Osteocyte (in vitro differentiated cells): ENCODE data around the gene CTNNBL1. TPM values are rescaled to one million over a fixed set of nuclear protein-coding genes. Genes with fewer than 3 reads are reported as not detected.

ENCODE experiments used
- DNase-seq: peaks from one replicate; pipeline ENCODE4 v3.0.0; 2021; ENCODE audit warnings: mixed read lengths; ENCODE audit not compliant: unreplicated experiment; ENCODE audit errors: extremely low spot score
- H3K27ac Mint-ChIP-seq: one replicate; pipeline ENCODE4 v1.8.0; 2021; ENCODE audit warnings: mild to moderate bottlenecking, mixed read lengths; ENCODE audit not compliant: unreplicated experiment
- H3K27me3 Mint-ChIP-seq: one replicate; pipeline ENCODE4 v1.8.0; 2021; ENCODE audit warnings: mixed read lengths; ENCODE audit not compliant: unreplicated experiment
- H3K36me3 Mint-ChIP-seq: one replicate; pipeline ENCODE4 v1.8.0; 2021; ENCODE audit warnings: mixed read lengths; ENCODE audit not compliant: unreplicated experiment
- H3K4me1 Mint-ChIP-seq: one replicate; pipeline ENCODE4 v1.8.0; 2021; ENCODE audit warnings: mixed read lengths; ENCODE audit not compliant: unreplicated experiment
- H3K4me3 Mint-ChIP-seq: one replicate; pipeline ENCODE4 v1.8.0; 2021; ENCODE audit warnings: mild to moderate bottlenecking, moderate library complexity, mixed read lengths; ENCODE audit not compliant: unreplicated experiment
- H3K9me3 Mint-ChIP-seq: one replicate; pipeline ENCODE4 v1.8.0; 2021; ENCODE audit warnings: mixed read lengths; ENCODE audit not compliant: unreplicated experiment
- total RNA-seq: library from RNA; stranded (reverse); gene quantifications from 2 replicates; pipeline ENCODE4 v1.2.1, GENCODE V29; 2021
- TF ChIP-seq, protein P1 (sequence below): fragments of 200-600 bp; sonication (generic); IDR thresholded peaks from 2 replicates; pipeline ENCODE4 v1.5.0; 2021; ENCODE audit warnings: antibody characterized with exemption, mild to moderate bottlenecking, moderate library complexity

The CTNNBL1 gene
- total RNA-seq, 1 donor from 2014 or later = 43.4 TPM

DNA sequence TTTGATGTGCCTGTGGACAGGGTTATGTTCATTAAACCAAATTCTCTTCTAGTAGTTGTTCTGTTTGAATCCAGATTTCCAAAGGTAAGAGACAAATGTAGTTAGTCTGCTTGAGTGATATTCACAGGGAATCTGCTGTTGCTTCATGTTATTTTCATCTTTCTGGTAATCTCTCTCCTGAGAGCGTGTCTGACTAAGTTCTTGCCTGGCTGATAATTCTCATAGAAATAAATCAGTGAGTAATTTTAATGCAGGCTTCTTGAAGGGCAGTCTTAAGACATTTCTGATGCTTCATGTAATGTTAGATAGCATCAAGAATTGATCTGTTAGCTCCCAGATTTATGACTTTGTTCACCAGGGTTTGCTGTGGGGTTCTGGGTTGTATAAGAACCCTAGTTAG, 54.2 kb downstream of the CTNNBL1 start:
- Mint-ChIP-seq H3K4me1 (peaks cover 2% of the 10 kb centered on the region), H3K9me3 (no peaks in the 10 kb centered on the region), H3K27ac (no peak overlapping the region), H3K4me3 (no peak overlapping the region), H3K27me3 (no peaks in the 10 kb centered on the region), H3K36me3 (peaks cover 38% of the 10 kb centered on the region)
- DNase-seq = no peak
- TF ChIP-seq, protein P1, sequence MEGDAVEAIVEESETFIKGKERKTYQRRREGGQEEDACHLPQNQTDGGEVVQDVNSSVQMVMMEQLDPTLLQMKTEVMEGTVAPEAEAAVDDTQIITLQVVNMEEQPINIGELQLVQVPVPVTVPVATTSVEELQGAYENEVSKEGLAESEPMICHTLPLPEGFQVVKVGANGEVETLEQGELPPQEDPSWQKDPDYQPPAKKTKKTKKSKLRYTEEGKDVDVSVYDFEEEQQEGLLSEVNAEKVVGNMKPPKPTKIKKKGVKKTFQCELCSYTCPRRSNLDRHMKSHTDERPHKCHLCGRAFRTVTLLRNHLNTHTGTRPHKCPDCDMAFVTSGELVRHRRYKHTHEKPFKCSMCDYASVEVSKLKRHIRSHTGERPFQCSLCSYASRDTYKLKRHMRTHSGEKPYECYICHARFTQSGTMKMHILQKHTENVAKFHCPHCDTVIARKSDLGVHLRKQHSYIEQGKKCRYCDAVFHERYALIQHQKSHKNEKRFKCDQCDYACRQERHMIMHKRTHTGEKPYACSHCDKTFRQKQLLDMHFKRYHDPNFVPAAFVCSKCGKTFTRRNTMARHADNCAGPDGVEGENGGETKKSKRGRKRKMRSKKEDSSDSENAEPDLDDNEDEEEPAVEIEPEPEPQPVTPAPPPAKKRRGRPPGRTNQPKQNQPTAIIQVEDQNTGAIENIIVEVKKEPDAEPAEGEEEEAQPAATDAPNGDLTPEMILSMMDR = no peak

DNA sequence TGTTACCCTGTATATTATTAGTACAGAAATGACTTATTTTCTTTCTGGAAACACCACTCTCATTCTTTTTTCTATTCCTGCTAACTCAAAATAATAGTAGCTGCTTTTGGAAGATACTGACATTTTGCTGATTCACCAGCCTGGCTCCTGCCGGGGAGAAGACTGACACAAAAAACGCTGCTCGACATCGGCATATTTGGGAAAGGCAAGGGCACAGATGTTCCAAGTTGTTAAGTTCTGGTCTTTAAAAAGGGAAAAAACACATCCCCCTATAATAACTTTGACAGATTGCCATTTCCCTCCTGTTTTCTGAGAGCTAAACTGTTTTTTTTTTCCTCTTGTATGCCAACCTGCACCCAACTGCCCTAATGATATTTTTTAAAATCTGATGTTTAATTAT, 55.4 kb downstream of the CTNNBL1 start:
- H3K4me3 Mint-ChIP-seq = no peak overlapping the region
- no peak overlapping the region for H3K27ac Mint-ChIP-seq
- H3K4me1 Mint-ChIP-seq = no peaks in the 10 kb centered on the region
- no peak for DNase-seq
- H3K9me3 Mint-ChIP-seq = no peaks in the 10 kb centered on the region
- no peaks in the 10 kb centered on the region for H3K27me3 Mint-ChIP-seq
- H3K36me3 Mint-ChIP-seq = peaks cover 35% of the 10 kb centered on the region
- TF ChIP-seq, protein P1 = no peak

DNA sequence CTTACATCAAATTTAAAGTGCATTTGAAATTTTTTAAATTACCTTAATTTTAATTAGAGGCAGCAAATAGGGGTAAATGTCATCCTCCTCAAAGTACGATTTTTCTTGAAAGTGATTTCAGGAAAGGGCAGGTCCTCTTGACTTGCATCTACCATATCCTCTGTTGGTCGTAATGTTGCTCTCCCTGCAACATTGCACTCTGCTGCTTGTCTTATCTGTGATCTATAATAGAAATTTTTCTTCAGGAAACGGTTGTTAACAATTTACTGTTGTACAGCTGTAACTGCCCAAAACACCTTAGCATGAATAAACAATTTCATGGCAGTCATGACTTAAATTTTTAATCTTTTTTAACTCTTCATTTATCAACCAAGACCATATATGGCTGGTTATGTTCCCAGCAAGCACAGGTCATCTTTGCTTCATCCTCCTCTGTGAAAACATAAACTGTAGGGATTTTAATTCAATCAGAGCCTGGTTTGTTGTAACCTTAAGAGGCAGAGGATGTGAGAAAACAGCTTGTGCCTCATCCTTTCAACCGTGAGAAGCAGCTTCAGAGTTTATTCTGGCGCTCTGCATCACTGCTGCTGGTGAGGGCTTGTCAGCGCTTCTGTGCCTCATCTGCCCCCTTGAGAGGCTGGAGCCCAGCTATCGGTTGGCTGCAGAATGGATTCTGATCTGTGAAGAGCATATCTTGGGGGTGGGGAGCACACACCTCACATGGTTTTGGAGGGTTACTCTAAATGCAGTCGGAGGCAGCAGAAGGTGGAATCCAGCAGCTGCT, 56.0 kb downstream of the CTNNBL1 start:
- no peaks in the 10 kb centered on the region for H3K4me1 Mint-ChIP-seq
- H3K36me3 Mint-ChIP-seq = peaks cover 35% of the 10 kb centered on the region
- no peaks in the 10 kb centered on the region for H3K9me3 Mint-ChIP-seq
- no peak overlapping the region for H3K27ac Mint-ChIP-seq
- H3K27me3 Mint-ChIP-seq = no peaks in the 10 kb centered on the region
- no peak for DNase-seq
- TF ChIP-seq, protein P1 = no peak
- H3K4me3 Mint-ChIP-seq = no peak overlapping the region

DNA sequence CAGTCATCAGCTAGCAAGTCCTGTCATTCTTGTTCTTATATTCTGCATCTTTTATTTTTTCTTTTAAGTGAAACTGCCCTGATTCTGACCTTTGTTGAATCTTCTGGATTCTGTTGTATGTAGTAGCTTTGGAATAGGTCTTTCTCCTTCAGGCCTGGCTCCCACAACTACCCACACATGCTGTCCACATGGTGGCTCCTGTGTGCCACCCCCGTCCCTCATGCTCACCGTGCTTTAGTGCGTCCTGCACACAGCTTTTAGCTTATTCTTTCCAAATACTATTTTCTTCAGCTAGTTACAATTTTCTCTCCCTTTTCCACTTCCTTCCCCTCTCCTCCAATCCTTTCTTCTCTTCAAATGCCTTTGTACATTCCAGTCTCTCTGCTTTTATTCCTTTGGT, 61.8 kb downstream of the CTNNBL1 start:
- Mint-ChIP-seq H3K4me1 (no peaks in the 10 kb centered on the region), H3K9me3 (no peaks in the 10 kb centered on the region), H3K36me3 (peaks cover 18% of the 10 kb centered on the region), H3K4me3 (no peak overlapping the region), H3K27ac (no peak overlapping the region), H3K27me3 (no peaks in the 10 kb centered on the region)
- no peak for DNase-seq
- TF ChIP-seq, protein P1 = peak; percentile 34

DNA sequence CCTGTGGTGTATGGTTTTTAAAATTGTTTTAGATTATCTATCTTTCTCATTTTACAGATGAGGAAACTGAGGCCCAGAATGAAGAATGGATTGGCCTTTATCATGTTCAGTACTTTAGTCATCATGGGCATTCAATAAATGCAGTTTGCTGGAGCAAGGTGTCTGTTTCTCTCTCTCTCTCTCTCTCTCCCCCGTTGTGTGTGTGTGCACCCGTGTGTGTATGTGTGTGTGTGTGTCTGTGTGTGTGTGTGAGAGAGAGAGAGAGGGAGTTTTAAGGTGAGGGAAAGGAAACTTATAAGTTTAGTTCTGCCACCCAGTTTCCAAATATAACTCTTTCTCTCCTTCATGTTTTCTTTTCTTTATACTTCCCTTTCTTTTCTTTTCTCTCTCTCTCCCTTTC, 62.4 kb downstream of the CTNNBL1 start:
- Mint-ChIP-seq H3K36me3 (peaks cover 17% of the 10 kb centered on the region), H3K27me3 (no peaks in the 10 kb centered on the region), H3K27ac (no peak overlapping the region), H3K9me3 (no peaks in the 10 kb centered on the region), H3K4me3 (no peak overlapping the region), H3K4me1 (no peaks in the 10 kb centered on the region)
- DNase-seq = no peak
- TF ChIP-seq, protein P1 = no peak
